Stimulated activated CD4-positive, alpha-beta T cell treated with anti-CD3 and anti-CD28 coated beads, TNF-alpha, amount 100 ng/mL, for 24 hours (primary cell): ENCODE measurements around the gene DNAH9.

Experiments
- DNase-seq, 3 experiments: peaks; one replicate each; pipeline ENCODE4 v3.0.0-alpha.2; 2020; ENCODE audit warnings: low read depth in 3 of 3

Gene DNAH9

GRCh38 chr17:11651089-11651488 is 52.8 kb downstream of the DNAH9 start:
- no peak for DNase-seq

GRCh38 chr17:11668618-11669017 is 70.3 kb downstream of the DNAH9 start:
- DNase-seq = no peak

- no peak for DNase-seq
Measured at GRCh38 chr17:11671126-11671525, 72.9 kb downstream of the DNAH9 start.

GRCh38 chr17:11682646-11683045 is 84.4 kb downstream of the DNAH9 start:
- DNase-seq = no peak

- no peak for DNase-seq
Measured at GRCh38 chr17:11690681-11691080, 92.4 kb downstream of the DNAH9 start.

- DNase-seq = no peak
Measured at GRCh38 chr17:11692688-11693087, 94.4 kb downstream of the DNAH9 start.

GRCh38 chr17:11693284-11693683 is 95.0 kb downstream of the DNAH9 start:
- DNase-seq = no peak

GRCh38 chr17:11700668-11701067 is 102.4 kb downstream of the DNAH9 start:
- DNase-seq = no peak

GRCh38 chr17:11701911-11702310 is 103.6 kb downstream of the DNAH9 start:
- no peak for DNase-seq

- no peak for DNase-seq
Measured at GRCh38 chr17:11704041-11704440, 105.8 kb downstream of the DNAH9 start.

GRCh38 chr17:11705111-11705510 is 106.8 kb downstream of the DNAH9 start:
- no peak for DNase-seq

GRCh38 chr17:11707586-11707985 is 109.3 kb downstream of the DNAH9 start:
- no peak for DNase-seq

- DNase-seq = no peak
Measured at GRCh38 chr17:11712456-11712855, 114.2 kb downstream of the DNAH9 start.

- DNase-seq = no peak
Measured at GRCh38 chr17:11719203-11719602, 120.9 kb downstream of the DNAH9 start.

GRCh38 chr17:11719856-11720255 is 121.6 kb downstream of the DNAH9 start:
- no peak for DNase-seq

- DNase-seq = no peak
Measured at GRCh38 chr17:11720816-11721215, 122.5 kb downstream of the DNAH9 start.

- no peak for DNase-seq
Measured at GRCh38 chr17:11730747-11731146, 132.5 kb downstream of the DNAH9 start.

- DNase-seq = no peak
Measured at GRCh38 chr17:11736613-11737312, 138.5 kb downstream of the DNAH9 start.

- no peak for DNase-seq
Measured at GRCh38 chr17:11737313-11737679, 139.0 kb downstream of the DNAH9 start.

GRCh38 chr17:11738151-11738550 is 139.9 kb downstream of the DNAH9 start:
- DNase-seq = no peak

- DNase-seq = no peak
Measured at GRCh38 chr17:11739351-11739750, 141.1 kb downstream of the DNAH9 start.

- DNase-seq = no peak
Measured at GRCh38 chr17:11739848-11740247, 141.6 kb downstream of the DNAH9 start.

- no peak for DNase-seq
Measured at GRCh38 chr17:11742886-11743285, 144.6 kb downstream of the DNAH9 start.

GRCh38 chr17:11744696-11745095 is 146.4 kb downstream of the DNAH9 start:
- DNase-seq = no peak
